Measurements from ENCODE around the gene GLP1R. TPM values are rescaled to one million over a fixed set of nuclear protein-coding genes. Genes with fewer than 3 reads are reported as not detected.

Gene GLP1R
- under 1 TPM; 0.70 to 0.94 TPM for total RNA-seq

DNA sequence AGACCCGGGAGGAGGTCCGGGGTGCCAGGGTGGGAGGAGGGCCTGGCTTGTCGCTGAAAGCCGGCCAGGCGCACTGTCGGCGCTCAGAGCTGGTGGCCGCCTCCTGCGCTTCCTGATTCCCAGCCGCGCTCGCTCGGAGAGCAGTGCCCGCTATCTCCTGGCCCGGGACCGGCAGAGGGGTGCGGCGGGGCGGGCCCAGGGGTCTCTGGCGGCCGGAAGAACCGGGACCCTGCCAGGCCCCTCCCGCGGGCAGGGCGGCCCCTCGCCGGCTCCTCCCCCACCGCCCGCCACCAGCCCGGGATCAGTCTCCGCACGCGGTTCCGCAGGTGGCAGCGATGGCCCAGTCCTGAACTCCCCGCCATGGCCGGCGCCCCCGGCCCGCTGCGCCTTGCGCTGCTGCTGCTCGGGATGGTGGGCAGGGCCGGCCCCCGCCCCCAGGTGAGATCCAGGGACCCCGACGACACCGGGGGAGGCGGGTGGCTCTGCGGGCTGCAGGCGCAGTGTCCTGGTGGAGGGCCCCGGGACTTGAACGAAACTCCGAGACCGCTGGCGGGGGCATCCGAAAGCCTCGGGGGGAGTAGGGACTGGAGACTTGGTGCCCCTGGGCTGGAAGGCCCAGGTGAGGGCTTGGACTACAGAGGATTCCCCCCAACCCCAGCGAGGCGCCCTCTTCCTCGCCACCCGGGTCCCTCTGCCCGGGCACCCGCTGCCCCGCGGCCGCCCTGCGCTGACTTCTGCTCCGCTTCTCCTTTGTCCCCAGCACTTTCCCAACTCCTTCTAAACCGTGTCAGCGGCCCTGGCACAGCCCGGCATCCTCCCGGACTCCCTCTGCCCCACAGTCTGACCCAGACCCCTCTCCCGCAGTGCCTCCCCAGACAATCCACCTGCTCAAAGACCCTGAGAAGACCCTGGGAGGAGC lies at the start of gene GLP1R:
Gene GLP1R (plus strand): TSS at position 301 of the 919 bp plus-strand sequence. CDS start 60 bp downstream, at position 361.
- Mint-ChIP-seq H3K36me3 (ENCODE audit: low read depth) (no peaks in the 10 kb centered on the region), H3K4me3 (peak within 1 kb of the TSS; percentile 59), H3K27ac (no peak within 1 kb of the TSS), H3K27me3 (peaks cover 37% of the 10 kb centered on the region), H3K4me1 (peaks cover 29% of the 10 kb centered on the region), H3K9me3 (ENCODE audit: low read depth) (no peaks in the 10 kb centered on the region)
- POLR2A ChIA-PET, result no interaction called here
- intact Hi-C loops (cut with DNase I, micrococcal nuclease), result no loop called here
- ATAC-seq (no peak), DNase-seq (peak; percentile 36)
- CTCF ChIA-PET, result interaction anchor here (1.2 to 1.6 kb wide), 3 partner anchors 14 to 52 kb away, joined by 3 to 5 read pairs (median 3); no protein-coding TSS in a partner anchor

DNA sequence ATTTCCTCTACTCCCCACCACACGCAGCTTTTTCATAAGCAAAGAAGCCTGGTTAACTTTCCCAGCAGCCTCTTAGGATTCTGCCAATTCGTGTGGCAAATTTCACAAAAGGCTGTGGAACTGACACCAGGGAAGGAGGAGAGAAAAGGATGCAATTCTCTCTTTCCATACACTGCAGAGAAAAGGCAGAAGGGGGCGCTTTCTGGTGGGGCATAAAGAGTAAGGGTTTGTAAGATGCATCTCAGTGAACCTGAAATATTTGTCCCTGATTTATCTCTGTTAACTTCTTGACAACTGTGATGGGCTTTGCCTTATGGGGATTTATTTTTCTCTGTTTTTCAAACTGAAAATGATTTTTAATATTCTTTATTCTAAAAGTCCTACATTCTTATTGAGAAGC lies 45.5 kb upstream of the GLP1R start:
- ChIA-PET POLR2A (no interaction called here), CTCF (interaction anchor here (0.6 to 3.3 kb wide), 10 partner anchors 22 to 307 kb away, joined by 3 to 20 read pairs (median 4); no protein-coding TSS in a partner anchor)
- H3K4me3 Mint-ChIP-seq, result no peak overlapping the region
- H3K9me3 Mint-ChIP-seq (ENCODE audit: low read depth), result no peaks in the 10 kb centered on the region
- no peaks in the 10 kb centered on the region for H3K36me3 Mint-ChIP-seq (ENCODE audit: low read depth)
- DNase-seq, result peak; percentile 48
- H3K27me3 Mint-ChIP-seq, result peaks cover 30% of the 10 kb centered on the region
- intact Hi-C loops (cut with DNase I, micrococcal nuclease), result no loop called here
- no peak overlapping the region for H3K27ac Mint-ChIP-seq
- no peaks in the 10 kb centered on the region for H3K4me1 Mint-ChIP-seq
- ATAC-seq, result no peak

GRCh38 chr6:39003492-39003891 lies 45.1 kb upstream of the GLP1R start:
- CTCF ChIA-PET, result interaction anchor here (0.6 to 3.3 kb wide), 9 partner anchors 9 to 334 kb away, joined by 3 to 20 read pairs (median 4); no protein-coding TSS in a partner anchor
- Mint-ChIP-seq H3K4me3 (no peak overlapping the region), H3K27ac (no peak overlapping the region), H3K36me3 (ENCODE audit: low read depth) (no peaks in the 10 kb centered on the region), H3K9me3 (ENCODE audit: low read depth) (no peaks in the 10 kb centered on the region), H3K27me3 (peaks cover 34% of the 10 kb centered on the region), H3K4me1 (no peaks in the 10 kb centered on the region)
- no peak for ATAC-seq
- DNase-seq, result no peak
- intact Hi-C loops (cut with DNase I, micrococcal nuclease), result no loop called here
- POLR2A ChIA-PET, result no interaction called here

- Mint-ChIP-seq H3K36me3 (ENCODE audit: low read depth) (no peaks in the 10 kb centered on the region), H3K4me1 (no peaks in the 10 kb centered on the region), H3K27me3 (peaks cover 39% of the 10 kb centered on the region), H3K9me3 (ENCODE audit: low read depth) (no peaks in the 10 kb centered on the region), H3K4me3 (no peak overlapping the region), H3K27ac (no peak overlapping the region)
- CTCF ChIA-PET, result interaction anchor here (2.4 kb wide), 1 partner anchor 163 kb away, joined by 8 read pairs; no protein-coding TSS in a partner anchor
- no peak for DNase-seq
- ATAC-seq, result no peak
- intact Hi-C loops (cut with DNase I, micrococcal nuclease), result no loop called here
- POLR2A ChIA-PET, result no interaction called here
These were observed 43.8 kb upstream of the GLP1R start for GRCh38 chr6:39004801-39005200.

GRCh38 chr6:39005774-39006173 lies 42.8 kb upstream of the GLP1R start:
- ChIA-PET POLR2A (no interaction called here), CTCF (interaction anchor here (1.0 to 1.6 kb wide), 3 partner anchors 9 to 133 kb away, joined by 3 to 6 read pairs (median 4); no protein-coding TSS in a partner anchor)
- no peak for DNase-seq
- Mint-ChIP-seq H3K36me3 (ENCODE audit: low read depth) (no peaks in the 10 kb centered on the region), H3K4me1 (no peaks in the 10 kb centered on the region), H3K9me3 (ENCODE audit: low read depth) (no peaks in the 10 kb centered on the region), H3K27me3 (peaks cover 34% of the 10 kb centered on the region), H3K4me3 (no peak overlapping the region), H3K27ac (no peak overlapping the region)
- intact Hi-C loops (cut with DNase I, micrococcal nuclease), result no loop called here
- ATAC-seq, result no peak

- CTCF ChIA-PET, result interaction anchor here (1.3 to 2.0 kb wide), 3 partner anchors 11 to 302 kb away, joined by 3 to 7 read pairs (median 6); no protein-coding TSS in a partner anchor
These were observed 41.0 kb upstream of the GLP1R start for GRCh38 chr6:39007575-39007974.

GRCh38 chr6:39008737-39009136 lies 39.8 kb upstream of the GLP1R start:
- Mint-ChIP-seq H3K36me3 (ENCODE audit: low read depth) (no peaks in the 10 kb centered on the region), H3K4me1 (no peaks in the 10 kb centered on the region), H3K27me3 (peaks cover 39% of the 10 kb centered on the region), H3K9me3 (ENCODE audit: low read depth) (no peaks in the 10 kb centered on the region), H3K4me3 (no peak overlapping the region), H3K27ac (no peak overlapping the region)
- no peak for ATAC-seq
- CTCF ChIA-PET, result interaction anchor here (1.3 to 2.0 kb wide), 3 partner anchors 12 to 301 kb away, joined by 3 to 7 read pairs (median 6); no protein-coding TSS in a partner anchor
- DNase-seq, result no peak
- intact Hi-C loops (cut with DNase I, micrococcal nuclease), result no loop called here
- POLR2A ChIA-PET, result no interaction called here

More at GRCh38 chr6:39007575-39007974, 41.0 kb upstream of the GLP1R start:
- POLR2A ChIA-PET, result no interaction called here
- no peak for DNase-seq
- no peaks in the 10 kb centered on the region for H3K4me1 Mint-ChIP-seq
- ATAC-seq, result no peak
- H3K4me3 Mint-ChIP-seq, result no peak overlapping the region
- no peaks in the 10 kb centered on the region for H3K9me3 Mint-ChIP-seq (ENCODE audit: low read depth)
- H3K27me3 Mint-ChIP-seq, result peaks cover 37% of the 10 kb centered on the region
- H3K27ac Mint-ChIP-seq, result no peak overlapping the region
- no peaks in the 10 kb centered on the region for H3K36me3 Mint-ChIP-seq (ENCODE audit: low read depth)
- intact Hi-C loops (cut with DNase I, micrococcal nuclease), result no loop called here

DNA sequence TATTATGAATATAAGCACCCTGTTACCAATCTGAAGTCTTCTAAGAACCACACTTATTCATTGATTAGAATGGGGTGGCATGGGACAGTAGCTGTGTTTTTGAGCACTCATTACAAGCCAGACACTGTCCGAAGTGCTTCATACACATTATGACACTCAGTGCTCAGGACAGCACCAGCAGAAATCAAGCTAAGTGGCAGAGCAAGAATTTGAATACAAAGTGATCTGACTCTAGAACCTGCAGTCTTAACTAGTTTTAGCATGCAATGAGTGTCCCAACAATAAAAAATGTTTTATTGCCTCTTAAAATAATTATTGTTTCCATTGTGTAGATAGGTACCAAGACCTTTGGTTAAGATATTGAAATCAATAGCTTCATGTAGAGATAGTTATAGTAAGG lies 39.1 kb upstream of the GLP1R start:
- DNase-seq (no peak), ATAC-seq (no peak)
- intact Hi-C loops (cut with DNase I, micrococcal nuclease), result no loop called here
- POLR2A ChIA-PET, result no interaction called here
- CTCF ChIA-PET, result interaction anchor here (1.3 to 2.0 kb wide), 2 partner anchors 13 to 301 kb away, joined by 7 read pairs; no protein-coding TSS in a partner anchor
- H3K4me3 Mint-ChIP-seq, result no peak overlapping the region
- H3K27me3 Mint-ChIP-seq, result peaks cover 42% of the 10 kb centered on the region
- no peak overlapping the region for H3K27ac Mint-ChIP-seq
- no peaks in the 10 kb centered on the region for H3K4me1 Mint-ChIP-seq
- no peaks in the 10 kb centered on the region for H3K9me3 Mint-ChIP-seq (ENCODE audit: low read depth)
- H3K36me3 Mint-ChIP-seq (ENCODE audit: low read depth), result no peaks in the 10 kb centered on the region

DNA sequence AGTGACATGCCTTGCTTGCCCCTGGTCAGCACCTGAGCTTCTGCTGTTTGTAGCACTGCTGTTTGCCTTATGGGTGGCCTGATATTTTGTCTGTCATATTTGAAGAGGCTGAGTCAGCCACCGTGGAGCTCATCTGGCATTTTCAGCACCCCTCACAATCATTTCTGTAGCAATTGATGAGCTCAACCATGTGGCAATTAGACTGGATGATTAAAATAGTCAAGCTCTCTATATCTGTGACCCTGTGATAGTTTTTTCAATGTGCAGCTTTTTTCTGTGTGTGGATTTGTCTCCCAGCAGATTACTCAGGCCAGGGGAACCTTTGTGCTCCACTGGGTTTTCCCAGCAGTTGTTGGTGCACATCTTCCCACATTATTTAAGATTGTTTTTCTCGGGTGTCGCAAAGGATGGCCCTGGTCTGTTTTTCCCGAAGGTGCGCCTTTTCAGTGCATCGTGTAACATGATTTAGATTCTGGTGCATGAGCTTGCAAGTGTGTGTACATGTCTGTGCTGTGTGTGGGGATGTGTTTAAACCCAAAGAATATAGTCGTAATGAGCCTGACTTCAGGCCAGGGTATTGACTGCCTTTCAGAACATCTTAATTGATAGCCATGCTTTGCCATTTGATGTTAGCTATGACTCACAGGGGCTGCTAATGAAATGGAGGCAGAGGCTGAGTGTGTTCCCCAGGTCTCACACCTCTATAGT lies 31.6 kb upstream of the GLP1R start:
- no peaks in the 10 kb centered on the region for H3K4me1 Mint-ChIP-seq
- no peaks in the 10 kb centered on the region for H3K9me3 Mint-ChIP-seq (ENCODE audit: low read depth)
- DNase-seq, result no peak
- ChIA-PET POLR2A (no interaction called here), CTCF (interaction anchor here (0.6 to 1.3 kb wide), 2 partner anchors 144 to 497 kb away, joined by 3 to 4 read pairs; no protein-coding TSS in a partner anchor)
- no peak for ATAC-seq
- H3K4me3 Mint-ChIP-seq, result no peak overlapping the region
- intact Hi-C loops (cut with DNase I, micrococcal nuclease), result no loop called here
- no peaks in the 10 kb centered on the region for H3K36me3 Mint-ChIP-seq (ENCODE audit: low read depth)
- H3K27me3 Mint-ChIP-seq, result peaks cover 14% of the 10 kb centered on the region
- H3K27ac Mint-ChIP-seq, result no peak overlapping the region

DNA sequence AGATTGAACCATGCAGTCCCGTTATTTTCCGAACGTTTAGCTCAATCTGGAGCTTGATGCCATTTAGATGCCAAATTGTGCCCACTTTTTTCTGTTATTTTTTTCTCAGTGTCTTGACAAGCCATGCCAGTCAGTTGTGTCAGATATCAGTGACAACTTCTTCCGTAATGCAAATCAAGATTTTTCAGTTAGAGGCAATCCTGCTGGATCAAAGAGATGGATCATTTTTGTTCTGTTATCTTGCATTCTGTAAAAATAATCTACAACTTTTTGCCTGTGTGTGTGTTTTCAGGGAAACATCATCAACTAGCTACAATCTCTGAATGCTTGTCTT lies 31.1 kb upstream of the GLP1R start:
- CTCF ChIA-PET, result interaction anchor here (0.7 to 1.3 kb wide), 2 partner anchors 132 to 145 kb away, joined by 3 read pairs; no protein-coding TSS in a partner anchor
- Mint-ChIP-seq H3K4me1 (no peaks in the 10 kb centered on the region), H3K4me3 (no peak overlapping the region), H3K9me3 (ENCODE audit: low read depth) (no peaks in the 10 kb centered on the region), H3K27me3 (peaks cover 10% of the 10 kb centered on the region), H3K27ac (no peak overlapping the region), H3K36me3 (ENCODE audit: low read depth) (no peaks in the 10 kb centered on the region)
- POLR2A ChIA-PET, result no interaction called here
- intact Hi-C loops (cut with DNase I, micrococcal nuclease), result no loop called here
- ATAC-seq, result no peak
- DNase-seq, result no peak

DNA sequence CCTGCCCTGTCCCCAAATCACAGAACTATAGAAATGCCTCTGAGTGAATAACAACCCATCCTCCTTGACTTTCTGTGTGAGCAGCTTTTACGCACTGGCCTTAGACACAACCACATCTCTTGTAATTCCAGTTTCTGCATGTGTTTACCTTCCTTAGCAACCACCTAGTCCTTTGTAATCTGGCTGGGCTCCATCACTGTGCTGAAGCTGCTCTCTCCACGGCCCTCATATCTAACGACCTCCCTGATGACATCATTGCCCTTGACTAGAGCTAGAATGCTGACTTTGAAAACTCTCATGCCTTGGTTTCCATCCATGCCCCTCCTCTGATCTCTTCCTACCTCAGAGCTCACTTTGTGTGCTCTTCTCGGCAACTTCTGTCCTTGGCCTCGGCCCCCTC lies 30.5 kb upstream of the GLP1R start:
- POLR2A ChIA-PET, result no interaction called here
- Mint-ChIP-seq H3K27ac (no peak overlapping the region), H3K4me3 (no peak overlapping the region), H3K4me1 (no peaks in the 10 kb centered on the region), H3K9me3 (ENCODE audit: low read depth) (no peaks in the 10 kb centered on the region), H3K36me3 (ENCODE audit: low read depth) (no peaks in the 10 kb centered on the region), H3K27me3 (peaks cover 10% of the 10 kb centered on the region)
- CTCF ChIA-PET, result interaction anchor here (0.6 to 0.7 kb wide), 2 partner anchors 133 to 182 kb away, joined by 3 read pairs; no protein-coding TSS in a partner anchor
- DNase-seq (no peak), ATAC-seq (no peak)
- intact Hi-C loops (cut with DNase I, micrococcal nuclease), result no loop called here

Measured in activated CD4-positive, alpha-beta T cell treated with anti-CD3 and anti-CD28 coated beads for 36 hours (primary cell).